Activated naive CD4-positive, alpha-beta T cell treated with anti-CD3 and anti-CD28 coated beads, Interleukin-2, amount 50 U/mL, for 24 hours (primary cell): ENCODE measurements around the gene BOC.

Experiments
- H3K27ac Mint-ChIP-seq: one replicate; pipeline ENCODE4 v1.8.0; 2021; ENCODE audit warnings: mild to moderate bottlenecking, mixed read lengths
- H3K27me3 Mint-ChIP-seq: one replicate; pipeline ENCODE4 v1.8.0; 2021; ENCODE audit warnings: mixed read lengths
- H3K36me3 Mint-ChIP-seq: one replicate; pipeline ENCODE4 v1.8.0; 2021; ENCODE audit warnings: mixed read lengths
- H3K4me1 Mint-ChIP-seq: one replicate; pipeline ENCODE4 v1.8.0; 2021; ENCODE audit warnings: mixed read lengths
- H3K4me3 Mint-ChIP-seq: one replicate; pipeline ENCODE4 v1.8.0; 2021; ENCODE audit warnings: mild to moderate bottlenecking, mixed read lengths
- H3K9me3 Mint-ChIP-seq: one replicate; pipeline ENCODE4 v1.8.0; 2021; ENCODE audit warnings: mixed read lengths

BOC gene

DNA sequence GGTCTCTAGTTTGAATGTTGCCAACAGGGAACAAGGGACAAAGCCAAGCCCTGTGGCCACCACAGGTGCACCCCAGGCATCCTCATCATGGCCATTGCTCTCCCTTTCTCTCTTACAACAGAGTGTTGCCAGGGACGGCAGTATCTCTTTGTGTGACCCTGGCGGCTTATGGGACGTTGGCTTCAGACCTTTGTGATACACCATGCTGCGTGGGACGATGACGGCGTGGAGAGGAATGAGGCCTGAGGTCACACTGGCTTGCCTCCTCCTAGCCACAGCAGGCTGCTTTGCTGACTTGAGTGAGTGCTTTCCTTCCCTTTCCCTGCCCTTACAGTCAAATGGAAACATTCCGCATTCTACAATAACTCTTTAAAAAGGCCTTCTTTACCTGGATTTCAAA lies 38.2 kb downstream of the BOC start:
- H3K27ac Mint-ChIP-seq = no peak overlapping the region
- H3K9me3 Mint-ChIP-seq = no peaks in the 10 kb centered on the region
- H3K27me3 Mint-ChIP-seq = peaks cover 2% of the 10 kb centered on the region
- H3K36me3 Mint-ChIP-seq = no peaks in the 10 kb centered on the region
- no peaks in the 10 kb centered on the region for H3K4me1 Mint-ChIP-seq
- no peak overlapping the region for H3K4me3 Mint-ChIP-seq

DNA sequence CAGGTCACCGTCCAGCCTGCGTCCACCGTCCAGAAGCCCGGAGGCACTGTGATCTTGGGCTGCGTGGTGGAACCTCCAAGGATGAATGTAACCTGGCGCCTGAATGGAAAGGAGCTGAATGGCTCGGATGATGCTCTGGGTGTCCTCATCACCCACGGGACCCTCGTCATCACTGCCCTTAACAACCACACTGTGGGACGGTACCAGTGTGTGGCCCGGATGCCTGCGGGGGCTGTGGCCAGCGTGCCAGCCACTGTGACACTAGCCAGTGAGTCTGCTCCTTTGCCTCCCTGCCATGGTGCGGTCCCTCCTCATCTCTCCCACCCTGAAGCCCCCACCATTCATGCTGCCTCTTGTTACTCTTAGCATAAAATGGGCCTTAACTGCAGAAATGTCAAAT lies 39.2 kb downstream of the BOC start:
- H3K27ac Mint-ChIP-seq = no peak overlapping the region
- no peaks in the 10 kb centered on the region for H3K4me1 Mint-ChIP-seq
- H3K9me3 Mint-ChIP-seq = no peaks in the 10 kb centered on the region
- H3K27me3 Mint-ChIP-seq = peaks cover 2% of the 10 kb centered on the region
- no peaks in the 10 kb centered on the region for H3K36me3 Mint-ChIP-seq
- H3K4me3 Mint-ChIP-seq = no peak overlapping the region

DNA sequence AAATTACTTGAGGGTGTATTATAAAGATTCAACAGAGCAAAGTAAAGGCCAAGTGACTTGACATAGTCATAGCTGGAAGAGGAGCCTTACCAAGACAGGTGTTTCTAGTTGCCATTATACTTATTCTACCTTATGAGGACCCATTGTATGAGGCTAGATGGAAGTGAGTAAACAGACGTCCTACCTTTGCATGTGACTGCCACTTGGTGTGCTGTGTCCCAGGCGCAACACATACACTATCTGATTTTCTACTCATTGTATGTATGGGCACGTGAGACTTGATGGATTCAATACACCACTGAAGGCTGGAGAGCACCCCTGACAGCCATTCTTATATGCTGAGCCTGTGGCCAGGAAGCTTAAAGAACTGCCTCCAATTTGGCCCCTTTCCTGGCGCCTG lies 40.5 kb downstream of the BOC start:
- Mint-ChIP-seq H3K27ac (no peak overlapping the region), H3K4me1 (no peaks in the 10 kb centered on the region), H3K9me3 (no peaks in the 10 kb centered on the region), H3K4me3 (no peak overlapping the region), H3K27me3 (peaks cover 2% of the 10 kb centered on the region), H3K36me3 (no peaks in the 10 kb centered on the region)

DNA sequence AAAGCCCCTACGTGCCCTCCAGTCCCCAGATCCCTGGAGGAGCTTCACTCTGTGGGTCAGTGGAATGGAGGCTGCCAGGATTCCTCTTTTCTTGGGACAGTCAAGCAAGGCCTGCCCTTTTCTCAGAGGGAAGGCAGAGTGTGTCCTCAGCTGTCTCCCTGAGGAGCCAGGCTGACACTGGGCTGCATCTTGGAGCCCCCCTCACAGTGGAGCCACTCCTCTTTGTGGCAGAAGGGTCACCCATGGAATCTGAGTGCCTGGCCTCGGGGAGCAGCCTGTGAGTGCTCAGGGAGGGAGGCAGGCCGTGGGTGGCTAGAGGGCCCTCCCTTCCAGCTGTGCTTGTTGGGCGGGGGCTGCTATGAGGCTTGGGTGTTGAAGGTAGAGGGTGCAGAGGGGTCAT lies 41.2 kb downstream of the BOC start:
- no peak overlapping the region for H3K4me3 Mint-ChIP-seq
- no peaks in the 10 kb centered on the region for H3K36me3 Mint-ChIP-seq
- no peaks in the 10 kb centered on the region for H3K4me1 Mint-ChIP-seq
- no peaks in the 10 kb centered on the region for H3K9me3 Mint-ChIP-seq
- H3K27me3 Mint-ChIP-seq = no peaks in the 10 kb centered on the region
- no peak overlapping the region for H3K27ac Mint-ChIP-seq

DNA sequence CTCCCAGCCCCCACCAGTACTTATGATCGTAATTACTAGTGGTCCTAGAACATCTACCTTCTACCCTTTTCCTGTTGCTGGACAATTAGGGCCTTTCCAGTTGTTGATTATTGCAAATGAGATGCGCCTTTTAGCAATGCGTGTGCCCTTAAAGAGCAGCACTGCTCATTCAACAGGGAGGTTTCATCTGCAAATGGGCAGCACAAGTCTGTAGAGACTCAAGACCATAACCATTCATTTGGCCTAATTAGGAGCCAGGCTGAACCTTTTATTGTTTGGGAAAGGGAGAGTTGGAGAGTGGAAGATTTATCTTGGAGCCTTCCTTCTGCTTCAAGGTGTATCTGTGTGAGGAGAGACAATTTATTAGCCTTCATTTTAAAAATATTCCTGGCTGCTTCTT lies 42.3 kb downstream of the BOC start:
- no peaks in the 10 kb centered on the region for H3K4me1 Mint-ChIP-seq
- H3K9me3 Mint-ChIP-seq = no peaks in the 10 kb centered on the region
- H3K27ac Mint-ChIP-seq = no peak overlapping the region
- H3K27me3 Mint-ChIP-seq = no peaks in the 10 kb centered on the region
- H3K4me3 Mint-ChIP-seq = no peak overlapping the region
- H3K36me3 Mint-ChIP-seq = no peaks in the 10 kb centered on the region

DNA sequence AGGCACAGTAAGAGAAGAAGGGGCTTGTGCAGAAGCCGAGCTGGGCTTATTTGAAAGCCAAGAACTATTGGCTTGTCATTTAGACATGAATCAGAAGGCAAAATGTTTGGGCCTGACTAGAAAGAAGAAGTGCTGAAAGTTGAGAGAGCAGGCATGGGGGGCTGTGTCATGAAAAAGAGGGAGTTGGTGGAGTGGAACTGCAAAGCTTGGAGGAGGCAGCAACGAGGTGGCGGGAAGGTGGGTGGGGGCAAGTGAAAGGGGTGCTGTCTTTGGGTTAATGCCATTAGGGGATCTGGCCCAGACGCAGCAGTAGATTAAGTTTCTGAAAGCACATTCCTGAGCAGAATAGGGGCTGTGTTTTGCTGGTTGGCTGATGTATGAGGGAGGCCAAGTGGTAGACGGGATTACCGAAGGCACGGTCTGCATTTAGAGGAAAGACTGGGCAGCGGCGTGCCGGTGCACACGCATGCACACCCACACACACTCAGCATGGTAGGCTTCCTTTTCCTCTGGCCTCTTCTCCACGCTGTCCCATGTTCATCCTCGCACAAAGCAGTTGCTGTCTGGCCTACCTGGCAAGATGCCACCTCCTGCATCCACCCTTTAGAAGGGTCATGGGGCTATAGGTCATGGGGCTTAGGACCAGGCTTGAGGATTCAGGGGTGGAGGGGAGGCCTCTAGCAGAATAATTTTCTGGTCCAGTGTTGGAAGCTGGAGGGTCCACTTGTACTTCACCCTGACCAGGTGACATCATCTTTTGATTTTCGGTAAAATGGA lies 43.0 kb downstream of the BOC start:
- no peaks in the 10 kb centered on the region for H3K36me3 Mint-ChIP-seq
- no peaks in the 10 kb centered on the region for H3K27me3 Mint-ChIP-seq
- no peaks in the 10 kb centered on the region for H3K9me3 Mint-ChIP-seq
- no peak overlapping the region for H3K4me3 Mint-ChIP-seq
- H3K27ac Mint-ChIP-seq = no peak overlapping the region
- no peaks in the 10 kb centered on the region for H3K4me1 Mint-ChIP-seq

DNA sequence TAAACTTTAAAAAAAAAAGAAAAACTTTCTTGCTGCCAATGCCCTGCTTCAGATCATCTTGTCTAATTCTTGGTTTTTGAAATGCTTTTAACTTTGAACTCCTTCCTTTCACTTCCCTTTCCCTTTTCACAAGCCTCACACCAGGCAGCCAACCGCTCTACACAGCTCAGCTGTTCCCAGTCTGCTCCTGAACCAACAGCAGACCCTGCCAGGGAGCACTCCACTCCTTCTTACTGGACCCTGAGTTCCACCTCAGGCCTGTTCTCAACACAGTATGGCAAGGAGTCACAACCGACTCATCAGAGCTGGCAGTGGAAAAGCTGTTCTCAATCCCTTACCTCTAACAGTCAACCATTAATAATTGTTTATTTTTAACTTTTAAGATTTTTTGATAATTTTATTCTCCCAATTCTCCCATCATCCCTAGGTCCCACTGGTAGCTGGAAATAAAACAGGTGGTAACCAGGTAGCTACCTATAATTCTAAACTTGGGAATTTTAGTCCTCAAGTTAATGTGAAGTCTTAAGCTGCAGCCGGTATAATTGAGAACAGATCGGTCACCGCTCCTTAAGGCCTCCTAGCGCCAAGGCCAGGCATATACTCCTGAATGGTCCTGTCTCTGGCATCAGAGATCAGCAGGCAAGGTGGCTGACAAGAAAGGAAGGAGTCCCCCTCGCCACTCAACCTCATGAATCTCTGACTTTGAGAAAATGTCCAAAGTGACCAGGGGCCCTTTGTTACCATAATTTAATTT lies 43.9 kb downstream of the BOC start:
- no peaks in the 10 kb centered on the region for H3K36me3 Mint-ChIP-seq
- no peaks in the 10 kb centered on the region for H3K9me3 Mint-ChIP-seq
- no peak overlapping the region for H3K27ac Mint-ChIP-seq
- H3K4me1 Mint-ChIP-seq = no peaks in the 10 kb centered on the region
- no peak overlapping the region for H3K4me3 Mint-ChIP-seq
- no peaks in the 10 kb centered on the region for H3K27me3 Mint-ChIP-seq

DNA sequence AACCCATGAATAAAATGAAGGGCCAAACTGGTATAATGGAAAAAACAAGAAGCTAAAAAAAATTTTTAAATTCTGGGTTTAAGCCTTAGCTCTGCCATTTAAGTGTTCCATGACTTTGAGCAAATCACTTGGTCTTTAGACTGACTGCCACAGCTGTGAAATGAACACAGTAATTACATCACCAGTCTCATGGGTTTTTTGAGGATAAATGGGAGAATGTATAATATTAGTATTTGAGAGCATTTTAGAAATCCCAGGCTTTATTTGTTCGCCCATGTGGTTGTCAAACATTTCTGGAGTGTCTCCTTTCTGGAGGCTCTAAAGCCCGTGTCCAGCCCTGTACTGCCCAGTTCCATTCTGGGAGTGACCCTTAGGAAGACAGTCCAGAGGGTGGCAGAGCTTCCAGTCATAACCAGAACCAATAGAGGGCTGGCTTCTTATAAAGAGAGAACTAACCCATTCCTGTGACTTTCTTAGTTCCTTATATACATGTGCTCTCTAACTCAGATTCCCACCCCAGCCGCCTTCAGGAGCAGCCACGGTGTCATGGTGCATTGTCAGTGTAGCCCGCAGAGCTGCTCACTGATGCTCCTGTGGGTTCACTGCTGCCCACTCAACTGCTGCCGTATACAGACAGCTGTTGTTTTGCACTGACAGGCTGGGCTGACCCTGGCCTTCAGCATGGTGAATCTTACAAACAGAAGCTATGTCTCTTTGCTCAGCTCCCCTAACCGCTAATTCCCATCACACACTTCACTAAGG lies 44.7 kb downstream of the BOC start:
- Mint-ChIP-seq H3K36me3 (no peaks in the 10 kb centered on the region), H3K27ac (no peak overlapping the region), H3K4me1 (no peaks in the 10 kb centered on the region), H3K4me3 (no peak overlapping the region), H3K9me3 (no peaks in the 10 kb centered on the region), H3K27me3 (no peaks in the 10 kb centered on the region)

DNA sequence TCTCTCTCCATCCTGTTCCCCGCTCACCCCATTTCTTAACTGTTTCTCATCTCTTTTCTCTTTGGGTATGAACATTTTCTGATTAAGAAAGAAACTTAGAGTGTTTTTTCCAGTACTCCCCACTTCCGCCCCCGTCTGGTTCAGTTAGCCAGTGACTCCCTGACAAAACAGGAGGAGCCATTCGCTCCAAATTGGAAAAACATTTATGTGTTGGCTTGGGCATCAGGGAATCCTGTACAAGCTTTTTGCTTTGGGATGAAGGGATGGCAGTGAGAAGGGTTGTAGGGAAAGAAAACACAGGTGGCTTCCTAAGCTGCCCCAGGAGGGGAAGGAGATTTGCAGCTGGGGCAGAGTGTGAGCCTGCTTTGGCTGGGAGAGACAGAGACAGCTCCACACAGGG lies 47.0 kb downstream of the BOC start:
- H3K4me1 Mint-ChIP-seq = no peaks in the 10 kb centered on the region
- H3K36me3 Mint-ChIP-seq = no peaks in the 10 kb centered on the region
- no peaks in the 10 kb centered on the region for H3K9me3 Mint-ChIP-seq

DNA sequence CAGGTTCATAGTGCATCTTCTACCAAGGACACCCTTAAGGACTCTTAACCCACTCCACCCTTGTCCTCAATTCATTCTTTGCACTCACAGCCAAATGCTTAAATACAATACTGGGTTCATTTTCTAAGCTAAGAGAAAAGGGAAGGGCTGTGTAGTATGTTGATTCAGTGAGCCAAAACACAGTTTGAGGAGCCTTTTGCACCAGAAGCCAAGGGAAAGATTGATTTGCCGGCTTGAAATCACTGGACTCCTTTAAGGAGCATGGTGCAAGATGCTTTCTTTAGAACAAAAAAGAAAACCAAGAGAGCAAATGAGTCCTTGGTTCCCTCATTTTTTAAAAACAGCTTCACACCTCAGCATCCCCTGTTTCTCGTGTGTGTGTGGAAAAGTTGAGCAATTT lies 47.8 kb downstream of the BOC start:
- H3K27ac Mint-ChIP-seq = no peak overlapping the region

More for the DNA sequence above, 47.0 kb downstream of the BOC start:
- no peaks in the 10 kb centered on the region for H3K27me3 Mint-ChIP-seq
- no peak overlapping the region for H3K27ac Mint-ChIP-seq
- no peak overlapping the region for H3K4me3 Mint-ChIP-seq

DNA sequence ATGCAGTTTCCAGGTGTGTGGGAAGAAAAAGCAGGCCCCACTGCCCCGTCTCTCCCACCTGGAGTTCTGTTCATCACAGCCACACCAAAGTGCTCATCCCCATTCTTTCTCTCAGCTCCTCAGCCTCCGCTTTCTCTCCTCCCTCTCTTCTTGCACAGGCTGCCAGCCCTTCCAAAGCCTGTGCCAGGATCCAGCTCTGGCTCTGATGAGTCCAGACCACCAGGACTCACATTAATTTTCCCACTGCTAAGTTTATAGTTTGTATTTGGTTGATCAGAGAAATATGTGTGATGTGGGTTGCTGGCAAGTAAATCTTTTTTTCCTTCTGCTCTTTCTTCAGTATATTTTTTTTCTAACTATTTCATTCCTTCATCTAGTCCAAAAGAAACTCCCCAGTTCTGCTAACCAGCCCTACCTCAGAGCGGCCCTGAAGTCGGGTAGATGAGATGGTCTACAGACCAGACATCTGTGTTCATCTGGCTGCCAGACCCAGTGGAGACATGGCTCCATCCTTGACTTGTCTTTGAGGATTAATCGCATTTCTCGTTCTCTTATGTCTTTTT lies 49.8 kb downstream of the BOC start:
- Mint-ChIP-seq H3K4me3 (no peak overlapping the region), H3K27ac (no peak overlapping the region), H3K27me3 (no peaks in the 10 kb centered on the region), H3K4me1 (no peaks in the 10 kb centered on the region), H3K9me3 (no peaks in the 10 kb centered on the region), H3K36me3 (no peaks in the 10 kb centered on the region)

More for the DNA sequence above, 47.8 kb downstream of the BOC start:
- Mint-ChIP-seq H3K27me3 (no peaks in the 10 kb centered on the region), H3K4me1 (no peaks in the 10 kb centered on the region), H3K9me3 (no peaks in the 10 kb centered on the region), H3K4me3 (no peak overlapping the region), H3K36me3 (no peaks in the 10 kb centered on the region)

DNA sequence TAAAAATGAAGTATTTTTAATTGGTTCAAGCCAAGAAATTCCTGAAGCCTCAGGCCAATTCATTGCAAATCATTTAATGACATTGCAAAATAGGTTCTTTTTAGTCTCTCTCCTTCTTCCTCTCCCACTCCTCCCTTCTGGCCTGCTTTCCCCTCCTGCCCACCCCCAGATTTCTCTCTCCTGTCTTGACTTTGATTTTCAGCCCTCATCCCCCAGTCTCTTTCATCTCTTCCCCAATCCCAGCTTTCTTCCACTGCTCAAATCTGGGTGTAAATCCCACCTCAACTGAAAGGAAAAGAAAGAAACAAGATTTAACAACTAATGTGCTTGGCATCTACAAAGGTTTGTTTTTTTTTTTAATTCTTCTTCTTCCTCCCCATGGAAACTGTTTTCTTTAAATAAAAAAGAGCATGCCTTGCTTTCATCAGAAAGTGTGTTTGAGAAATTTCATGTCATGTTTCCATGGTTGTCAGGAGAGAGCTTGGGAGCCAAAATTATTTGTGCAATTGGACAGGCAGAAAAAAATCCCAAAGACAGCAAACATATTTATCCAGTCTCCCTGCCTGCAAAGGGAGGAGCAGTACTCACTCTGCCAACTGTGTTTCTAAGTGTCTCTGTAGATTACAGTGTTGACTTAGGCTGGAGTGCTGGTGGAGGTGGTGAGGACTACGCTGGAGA lies 50.4 kb downstream of the BOC start:
- no peaks in the 10 kb centered on the region for H3K9me3 Mint-ChIP-seq
- H3K4me1 Mint-ChIP-seq = no peaks in the 10 kb centered on the region
- H3K4me3 Mint-ChIP-seq = no peak overlapping the region
- no peaks in the 10 kb centered on the region for H3K36me3 Mint-ChIP-seq
- H3K27ac Mint-ChIP-seq = no peak overlapping the region
- no peaks in the 10 kb centered on the region for H3K27me3 Mint-ChIP-seq

DNA sequence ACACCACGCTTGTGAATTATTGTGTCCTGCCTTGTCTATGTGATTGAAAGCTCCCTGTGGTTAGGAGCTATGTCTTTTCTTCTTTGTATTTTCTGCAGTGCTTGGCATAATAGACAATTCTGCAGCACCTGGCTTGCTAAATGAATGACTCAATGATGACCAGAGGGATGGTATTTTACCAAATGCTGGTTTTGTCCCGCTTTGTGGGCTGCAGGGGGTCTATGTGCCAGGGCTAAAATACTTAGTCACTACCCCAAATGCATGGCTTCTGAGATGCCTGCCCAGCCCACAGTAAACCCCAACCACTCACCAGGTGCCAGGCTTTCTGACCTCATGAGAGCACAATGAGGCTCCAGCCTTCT lies 50.9 kb downstream of the BOC start:
- H3K4me1 Mint-ChIP-seq = no peaks in the 10 kb centered on the region
- no peak overlapping the region for H3K4me3 Mint-ChIP-seq
- H3K27me3 Mint-ChIP-seq = no peaks in the 10 kb centered on the region
- H3K27ac Mint-ChIP-seq = no peak overlapping the region
- H3K9me3 Mint-ChIP-seq = no peaks in the 10 kb centered on the region
- H3K36me3 Mint-ChIP-seq = no peaks in the 10 kb centered on the region

DNA sequence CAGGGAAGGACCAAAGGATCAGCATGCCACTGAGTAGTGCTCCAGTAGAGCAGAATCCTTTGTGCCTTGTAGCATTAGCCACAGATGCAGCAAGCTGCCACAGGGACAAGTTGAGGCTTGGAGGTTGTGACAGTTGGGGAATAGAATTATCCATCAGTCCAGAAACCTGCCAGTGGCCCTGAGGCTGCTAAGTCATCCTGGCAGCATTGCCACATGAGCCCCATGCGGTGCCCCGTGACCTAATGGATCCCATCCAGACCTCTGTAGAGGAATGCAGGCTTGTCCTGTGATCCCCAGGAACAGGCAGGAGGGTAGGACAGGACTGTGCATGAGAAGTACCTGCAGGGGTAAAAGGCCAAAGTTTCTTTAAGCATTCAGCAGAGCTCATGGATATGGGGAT lies 51.7 kb downstream of the BOC start:
- no peaks in the 10 kb centered on the region for H3K36me3 Mint-ChIP-seq
- H3K4me1 Mint-ChIP-seq = no peaks in the 10 kb centered on the region
- no peak overlapping the region for H3K4me3 Mint-ChIP-seq
- H3K9me3 Mint-ChIP-seq = no peaks in the 10 kb centered on the region
- no peak overlapping the region for H3K27ac Mint-ChIP-seq
- no peaks in the 10 kb centered on the region for H3K27me3 Mint-ChIP-seq

DNA sequence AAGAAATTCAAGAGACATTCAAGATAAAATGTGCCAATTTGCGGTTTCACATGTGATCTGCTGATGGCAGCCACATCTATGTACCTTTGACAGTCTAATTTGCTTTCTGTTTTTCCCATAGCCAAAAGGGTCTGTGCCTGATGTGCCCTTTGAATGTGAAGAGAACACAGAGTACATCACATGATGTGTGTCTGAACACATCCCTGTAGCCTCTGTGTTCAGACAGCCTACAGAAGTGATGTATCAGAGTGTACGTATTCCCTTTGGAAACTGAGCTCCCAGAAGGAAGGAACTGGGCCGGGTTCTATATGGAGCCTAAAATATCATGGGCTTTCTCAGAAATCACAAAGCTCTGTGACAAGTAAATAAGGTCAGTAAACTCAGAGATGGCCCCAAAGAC lies 52.4 kb downstream of the BOC start:
- Mint-ChIP-seq H3K36me3 (no peaks in the 10 kb centered on the region), H3K4me1 (no peaks in the 10 kb centered on the region), H3K4me3 (no peak overlapping the region), H3K27ac (no peak overlapping the region), H3K27me3 (no peaks in the 10 kb centered on the region), H3K9me3 (no peaks in the 10 kb centered on the region)
